ENCODE results near the gene NDUFAF2. TPM values are rescaled to one million over a fixed set of nuclear protein-coding genes. Genes with fewer than 3 reads are reported as not detected.

NDUFAF2 gene
- total and polyA plus RNA-seq, 2 of the 13 experiments (the other 11 are each of a cell fraction or from before 2014, with no cell fraction given), result 34.0 to 78.4 TPM

DNA sequence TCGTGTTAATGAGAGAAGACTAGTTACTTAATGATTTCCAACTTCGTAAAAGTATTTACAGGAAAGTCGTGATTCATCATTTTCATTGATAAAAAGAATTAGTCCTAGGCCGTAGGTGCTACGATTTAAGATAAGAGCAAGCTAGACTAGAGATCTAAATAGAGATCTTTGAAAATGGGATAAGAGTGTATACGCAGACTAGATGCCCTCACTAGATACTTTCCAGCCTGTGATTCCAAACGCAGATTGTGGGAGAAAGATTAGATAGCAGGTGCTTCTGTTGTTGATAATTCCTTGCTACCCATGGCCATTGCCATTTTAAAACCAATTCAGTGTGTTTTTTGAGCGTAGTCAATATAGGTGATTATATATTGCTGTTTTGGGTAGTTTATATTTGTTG lies 223.9 kb downstream of the NDUFAF2 start (continued):
- TF ChIP-seq, protein P1, sequence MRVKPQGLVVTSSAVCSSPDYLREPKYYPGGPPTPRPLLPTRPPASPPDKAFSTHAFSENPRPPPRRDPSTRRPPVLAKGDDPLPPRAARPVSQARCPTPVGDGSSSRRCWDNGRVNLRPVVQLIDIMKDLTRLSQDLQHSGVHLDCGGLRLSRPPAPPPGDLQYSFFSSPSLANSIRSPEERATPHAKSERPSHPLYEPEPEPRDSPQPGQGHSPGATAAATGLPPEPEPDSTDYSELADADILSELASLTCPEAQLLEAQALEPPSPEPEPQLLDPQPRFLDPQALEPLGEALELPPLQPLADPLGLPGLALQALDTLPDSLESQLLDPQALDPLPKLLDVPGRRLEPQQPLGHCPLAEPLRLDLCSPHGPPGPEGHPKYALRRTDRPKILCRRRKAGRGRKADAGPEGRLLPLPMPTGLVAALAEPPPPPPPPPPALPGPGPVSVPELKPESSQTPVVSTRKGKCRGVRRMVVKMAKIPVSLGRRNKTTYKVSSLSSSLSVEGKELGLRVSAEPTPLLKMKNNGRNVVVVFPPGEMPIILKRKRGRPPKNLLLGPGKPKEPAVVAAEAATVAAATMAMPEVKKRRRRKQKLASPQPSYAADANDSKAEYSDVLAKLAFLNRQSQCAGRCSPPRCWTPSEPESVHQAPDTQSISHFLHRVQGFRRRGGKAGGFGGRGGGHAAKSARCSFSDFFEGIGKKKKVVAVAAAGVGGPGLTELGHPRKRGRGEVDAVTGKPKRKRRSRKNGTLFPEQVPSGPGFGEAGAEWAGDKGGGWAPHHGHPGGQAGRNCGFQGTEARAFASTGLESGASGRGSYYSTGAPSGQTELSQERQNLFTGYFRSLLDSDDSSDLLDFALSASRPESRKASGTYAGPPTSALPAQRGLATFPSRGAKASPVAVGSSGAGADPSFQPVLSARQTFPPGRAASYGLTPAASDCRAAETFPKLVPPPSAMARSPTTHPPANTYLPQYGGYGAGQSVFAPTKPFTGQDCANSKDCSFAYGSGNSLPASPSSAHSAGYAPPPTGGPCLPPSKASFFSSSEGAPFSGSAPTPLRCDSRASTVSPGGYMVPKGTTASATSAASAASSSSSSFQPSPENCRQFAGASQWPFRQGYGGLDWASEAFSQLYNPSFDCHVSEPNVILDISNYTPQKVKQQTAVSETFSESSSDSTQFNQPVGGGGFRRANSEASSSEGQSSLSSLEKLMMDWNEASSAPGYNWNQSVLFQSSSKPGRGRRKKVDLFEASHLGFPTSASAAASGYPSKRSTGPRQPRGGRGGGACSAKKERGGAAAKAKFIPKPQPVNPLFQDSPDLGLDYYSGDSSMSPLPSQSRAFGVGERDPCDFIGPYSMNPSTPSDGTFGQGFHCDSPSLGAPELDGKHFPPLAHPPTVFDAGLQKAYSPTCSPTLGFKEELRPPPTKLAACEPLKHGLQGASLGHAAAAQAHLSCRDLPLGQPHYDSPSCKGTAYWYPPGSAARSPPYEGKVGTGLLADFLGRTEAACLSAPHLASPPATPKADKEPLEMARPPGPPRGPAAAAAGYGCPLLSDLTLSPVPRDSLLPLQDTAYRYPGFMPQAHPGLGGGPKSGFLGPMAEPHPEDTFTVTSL (CRISPR knock-in tag; IDR thresholded peaks at IDR 0.05; ENCODE audit: borderline replicate concordance), result no peak
- TF ChIP-seq ZNF629 (CRISPR knock-in tag; conservative IDR thresholded peaks at IDR 0.05) (no peak), ZNF879 (CRISPR knock-in tag; IDR thresholded peaks at IDR 0.05) (no peak), ZNF703 (CRISPR knock-in tag; IDR thresholded peaks at IDR 0.05; ENCODE audit: borderline replicate concordance) (no peak), HNRNPUL1 (IDR thresholded peaks at IDR 0.05; ENCODE audit: low read depth, low read length) (no peak), SP1 (IDR thresholded peaks at IDR 0.05) (no peak), SP1 (CRISPR knock-in tag; IDR thresholded peaks at IDR 0.05) (no peak), ZNF225 (CRISPR knock-in tag; IDR thresholded peaks at IDR 0.05) (no peak)
- TF ChIP-seq, protein P2, sequence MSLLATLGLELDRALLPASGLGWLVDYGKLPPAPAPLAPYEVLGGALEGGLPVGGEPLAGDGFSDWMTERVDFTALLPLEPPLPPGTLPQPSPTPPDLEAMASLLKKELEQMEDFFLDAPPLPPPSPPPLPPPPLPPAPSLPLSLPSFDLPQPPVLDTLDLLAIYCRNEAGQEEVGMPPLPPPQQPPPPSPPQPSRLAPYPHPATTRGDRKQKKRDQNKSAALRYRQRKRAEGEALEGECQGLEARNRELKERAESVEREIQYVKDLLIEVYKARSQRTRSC (CRISPR knock-in tag; IDR thresholded peaks at IDR 0.05; ENCODE audit: low read depth), result no peak
